ENCODE results near the gene MAP2K5.

MAP2K5 gene

GRCh38 chr15:67678993-67679392 is 136.5 kb downstream of the MAP2K5 start:
- DNase-seq, result no peak

- DNase-seq, result peak; percentile 61
Observed at GRCh38 chr15:67680641-67681040, 138.1 kb downstream of the MAP2K5 start.

GRCh38 chr15:67685008-67685599 is 142.6 kb downstream of the MAP2K5 start:
- DNase-seq, result peak; percentile 3

- no peak for DNase-seq
Observed at GRCh38 chr15:67685716-67686115, 143.2 kb downstream of the MAP2K5 start.

GRCh38 chr15:67690936-67691335 is 148.4 kb downstream of the MAP2K5 start:
- DNase-seq, result peak; percentile 89

- DNase-seq, result no peak
Observed at GRCh38 chr15:67691450-67691849, 148.9 kb downstream of the MAP2K5 start.

GRCh38 chr15:67692573-67692972 is 150.1 kb downstream of the MAP2K5 start:
- no peak for DNase-seq

- no peak for DNase-seq
Observed at GRCh38 chr15:67696087-67696486, 153.6 kb downstream of the MAP2K5 start.

- DNase-seq, result no peak
Observed at GRCh38 chr15:67700023-67700422, 157.5 kb downstream of the MAP2K5 start.

GRCh38 chr15:67701669-67702068 is 159.2 kb downstream of the MAP2K5 start:
- no peak for DNase-seq

- DNase-seq, result no peak
Observed at GRCh38 chr15:67707520-67708283, 165.2 kb downstream of the MAP2K5 start.

GRCh38 chr15:67708500-67708899 is 166.0 kb downstream of the MAP2K5 start:
- DNase-seq, result no peak

GRCh38 chr15:67715170-67715569 is 172.7 kb downstream of the MAP2K5 start:
- peak; percentile 78 for DNase-seq

- DNase-seq, result no peak
Observed at GRCh38 chr15:67716171-67716570, 173.7 kb downstream of the MAP2K5 start.

GRCh38 chr15:67717776-67718175 is 175.3 kb downstream of the MAP2K5 start:
- no peak for DNase-seq

- no peak for DNase-seq
Observed at GRCh38 chr15:67719330-67719959, 176.9 kb downstream of the MAP2K5 start.

GRCh38 chr15:67720556-67721175 is 178.2 kb downstream of the MAP2K5 start:
- no peak for DNase-seq

GRCh38 chr15:67722030-67722817 is 179.7 kb downstream of the MAP2K5 start:
- no peak for DNase-seq

GRCh38 chr15:67723294-67724024 is 181.0 kb downstream of the MAP2K5 start:
- no peak for DNase-seq

GRCh38 chr15:67724691-67725375 is 182.3 kb downstream of the MAP2K5 start:
- no peak for DNase-seq

GRCh38 chr15:67730135-67730534 is 187.6 kb downstream of the MAP2K5 start:
- no peak for DNase-seq

Data from NCI-H345 (cell line).